NB4 (cell line): ENCODE measurements around the gene WDFY3.

Experiments
- MYC ChIP-seq: IDR thresholded peaks from 2 replicates; pipeline ENCODE4 v1.6.1; 2011; ENCODE audit warnings: low read depth, low read length
- POLR2A ChIP-seq: IDR thresholded peaks from 2 replicates; pipeline ENCODE4 v1.6.1; 2011; ENCODE audit warnings: mild to moderate bottlenecking; ENCODE audit not compliant: insufficient read length; ENCODE audit errors: extremely low read depth
- TF ChIP-seq, protein P1 (sequence below): IDR thresholded peaks from one replicate; pipeline ENCODE4 v1.5.1; 2012; ENCODE audit warnings: low read depth, low read length
- TF ChIP-seq, protein P2 (sequence below): IDR thresholded peaks from 2 replicates; pipeline ENCODE4 v1.6.1; 2011; ENCODE audit warnings: low read depth, low read length

DNA sequence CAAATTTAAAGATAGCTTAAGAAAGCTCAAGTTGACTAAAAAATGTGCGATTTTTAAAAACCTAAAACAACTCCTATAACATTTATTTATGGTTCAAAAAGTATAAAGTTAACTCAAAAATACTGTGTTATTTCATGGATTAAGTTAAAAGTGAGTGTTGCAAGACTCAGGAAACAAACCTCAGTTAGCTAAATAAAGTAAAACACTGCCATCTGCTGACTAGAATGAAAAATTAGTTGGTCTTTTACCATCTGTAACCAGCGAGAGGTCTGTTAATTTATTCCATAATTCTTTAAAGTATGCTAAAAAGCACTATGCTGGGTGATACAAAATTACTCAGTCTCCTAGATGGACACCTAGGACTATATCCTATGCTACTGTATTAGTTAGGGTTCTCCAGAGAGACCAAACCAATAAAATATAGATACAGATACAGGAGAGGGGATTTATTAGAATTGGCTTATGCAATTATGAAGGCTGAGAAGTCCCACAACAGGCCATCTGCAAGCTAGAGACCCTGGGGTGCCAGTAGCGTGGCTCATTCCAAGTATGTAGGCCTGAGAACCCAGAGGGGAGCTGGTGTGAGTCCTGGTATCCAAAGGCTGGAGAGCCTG is 4.9 kb upstream of the WDFY3 start:
- TF ChIP-seq POLR2A, result no peak
- TF ChIP-seq, protein P1, sequence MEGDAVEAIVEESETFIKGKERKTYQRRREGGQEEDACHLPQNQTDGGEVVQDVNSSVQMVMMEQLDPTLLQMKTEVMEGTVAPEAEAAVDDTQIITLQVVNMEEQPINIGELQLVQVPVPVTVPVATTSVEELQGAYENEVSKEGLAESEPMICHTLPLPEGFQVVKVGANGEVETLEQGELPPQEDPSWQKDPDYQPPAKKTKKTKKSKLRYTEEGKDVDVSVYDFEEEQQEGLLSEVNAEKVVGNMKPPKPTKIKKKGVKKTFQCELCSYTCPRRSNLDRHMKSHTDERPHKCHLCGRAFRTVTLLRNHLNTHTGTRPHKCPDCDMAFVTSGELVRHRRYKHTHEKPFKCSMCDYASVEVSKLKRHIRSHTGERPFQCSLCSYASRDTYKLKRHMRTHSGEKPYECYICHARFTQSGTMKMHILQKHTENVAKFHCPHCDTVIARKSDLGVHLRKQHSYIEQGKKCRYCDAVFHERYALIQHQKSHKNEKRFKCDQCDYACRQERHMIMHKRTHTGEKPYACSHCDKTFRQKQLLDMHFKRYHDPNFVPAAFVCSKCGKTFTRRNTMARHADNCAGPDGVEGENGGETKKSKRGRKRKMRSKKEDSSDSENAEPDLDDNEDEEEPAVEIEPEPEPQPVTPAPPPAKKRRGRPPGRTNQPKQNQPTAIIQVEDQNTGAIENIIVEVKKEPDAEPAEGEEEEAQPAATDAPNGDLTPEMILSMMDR, result no peak
- no peak for TF ChIP-seq MYC
- TF ChIP-seq, protein P2, sequence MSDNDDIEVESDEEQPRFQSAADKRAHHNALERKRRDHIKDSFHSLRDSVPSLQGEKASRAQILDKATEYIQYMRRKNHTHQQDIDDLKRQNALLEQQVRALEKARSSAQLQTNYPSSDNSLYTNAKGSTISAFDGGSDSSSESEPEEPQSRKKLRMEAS, result no peak
